GM20000 (cell line): Measurements from ENCODE around the gene FDXR.

ENCODE experiments used
- DNase-seq: peaks from one replicate; pipeline ENCODE4 v3.0.0; 2012; ENCODE audit warnings: low spot score
- TF ChIP-seq, protein P1 (sequence below): IDR thresholded peaks from 2 replicates; pipeline ENCODE4 v1.5.1; 2012; ENCODE audit warnings: mild to moderate bottlenecking, control low read depth; ENCODE audit errors: extremely low read depth, missing control alignments

The FDXR gene

DNA sequence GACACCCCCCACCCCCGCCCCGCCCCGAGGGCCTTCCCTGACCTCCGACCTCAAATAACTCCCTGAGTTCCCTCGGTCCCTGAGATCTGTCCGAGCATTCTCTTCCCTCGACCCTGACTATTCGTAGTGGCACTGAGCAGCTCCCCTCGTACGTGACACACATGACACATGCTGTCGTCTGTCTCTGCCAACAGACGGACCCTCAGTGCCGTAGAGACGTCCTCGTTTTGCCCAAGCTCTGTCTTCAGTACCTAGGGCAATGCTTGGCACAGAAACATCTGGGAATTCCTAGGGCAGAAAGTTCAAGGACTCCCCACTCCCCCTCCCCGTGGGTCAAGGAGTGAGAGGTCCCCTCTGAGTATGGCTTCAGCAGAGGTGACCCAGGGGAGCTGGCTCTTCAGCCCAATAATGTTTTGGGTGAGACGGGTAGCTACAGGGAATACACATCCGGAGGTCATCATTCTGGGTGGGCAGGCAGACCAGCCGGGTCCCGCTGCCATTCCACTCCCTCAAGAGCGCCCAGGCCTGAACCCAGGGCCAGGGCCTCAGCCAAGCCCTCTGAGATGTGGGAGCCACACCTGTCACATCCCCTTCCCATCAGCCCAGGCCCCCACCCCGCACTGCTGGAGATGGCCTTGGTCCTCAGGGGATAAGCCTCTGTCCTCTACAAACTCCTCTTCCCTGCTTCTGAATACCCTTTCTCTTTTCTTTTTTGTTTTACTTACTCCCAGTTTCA is 21.3 kb upstream of the FDXR start:
- no peak for DNase-seq
- TF ChIP-seq, protein P1, sequence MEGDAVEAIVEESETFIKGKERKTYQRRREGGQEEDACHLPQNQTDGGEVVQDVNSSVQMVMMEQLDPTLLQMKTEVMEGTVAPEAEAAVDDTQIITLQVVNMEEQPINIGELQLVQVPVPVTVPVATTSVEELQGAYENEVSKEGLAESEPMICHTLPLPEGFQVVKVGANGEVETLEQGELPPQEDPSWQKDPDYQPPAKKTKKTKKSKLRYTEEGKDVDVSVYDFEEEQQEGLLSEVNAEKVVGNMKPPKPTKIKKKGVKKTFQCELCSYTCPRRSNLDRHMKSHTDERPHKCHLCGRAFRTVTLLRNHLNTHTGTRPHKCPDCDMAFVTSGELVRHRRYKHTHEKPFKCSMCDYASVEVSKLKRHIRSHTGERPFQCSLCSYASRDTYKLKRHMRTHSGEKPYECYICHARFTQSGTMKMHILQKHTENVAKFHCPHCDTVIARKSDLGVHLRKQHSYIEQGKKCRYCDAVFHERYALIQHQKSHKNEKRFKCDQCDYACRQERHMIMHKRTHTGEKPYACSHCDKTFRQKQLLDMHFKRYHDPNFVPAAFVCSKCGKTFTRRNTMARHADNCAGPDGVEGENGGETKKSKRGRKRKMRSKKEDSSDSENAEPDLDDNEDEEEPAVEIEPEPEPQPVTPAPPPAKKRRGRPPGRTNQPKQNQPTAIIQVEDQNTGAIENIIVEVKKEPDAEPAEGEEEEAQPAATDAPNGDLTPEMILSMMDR = no peak

DNA sequence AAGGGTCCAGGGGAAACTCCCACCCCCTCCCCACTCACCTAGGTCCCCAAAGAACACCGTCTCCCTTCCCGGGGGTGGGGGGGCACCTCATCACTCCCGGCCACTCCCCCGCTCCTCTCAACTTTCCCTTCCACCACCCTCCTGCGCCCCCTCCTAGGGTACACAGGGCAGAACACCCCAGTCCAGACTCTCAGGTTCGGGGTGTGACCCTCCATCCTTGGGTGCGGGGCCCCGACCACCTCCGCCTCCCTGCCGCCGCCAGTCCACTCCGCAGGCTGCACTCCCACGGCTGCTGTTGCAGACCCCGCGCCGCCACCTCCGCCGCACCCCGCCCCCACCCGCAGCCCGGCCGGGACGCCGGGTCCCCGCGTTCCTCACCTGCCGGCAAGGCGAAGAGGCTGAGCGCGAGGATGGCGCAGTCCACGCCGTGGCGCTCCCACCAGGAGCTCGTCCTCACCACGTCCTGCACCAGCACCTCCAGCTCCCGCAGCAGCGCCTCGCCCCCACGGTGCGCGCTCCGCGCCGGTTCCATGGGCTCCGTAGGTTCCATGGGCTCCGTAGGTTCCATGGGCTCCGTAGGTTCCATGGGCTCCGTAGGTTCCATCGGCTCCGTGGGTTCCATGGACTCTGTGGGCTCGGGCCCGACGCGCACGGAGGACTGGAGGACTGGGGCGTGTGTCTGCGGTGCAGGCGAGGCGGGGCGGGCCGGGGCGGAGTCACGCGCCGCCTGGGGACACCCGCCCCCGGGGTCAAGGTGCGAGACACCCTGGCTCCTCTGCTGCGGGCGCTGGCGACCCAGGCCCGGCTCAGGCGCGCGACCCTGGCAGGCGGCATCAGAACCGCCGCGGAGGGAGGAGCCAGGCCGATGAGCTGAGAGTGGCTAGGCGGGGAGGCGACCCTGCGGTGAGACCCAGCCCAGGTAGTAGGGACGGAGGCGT is 20.4 kb upstream of the FDXR start, which contains the start of gene FADS6:
FADS6 (minus strand) TSS at position 660 of the 938 bp plus-strand sequence; CDS start at position 622, 38 bp downstream.
- TF ChIP-seq, protein P1 = no peak
- no peak for DNase-seq

DNA sequence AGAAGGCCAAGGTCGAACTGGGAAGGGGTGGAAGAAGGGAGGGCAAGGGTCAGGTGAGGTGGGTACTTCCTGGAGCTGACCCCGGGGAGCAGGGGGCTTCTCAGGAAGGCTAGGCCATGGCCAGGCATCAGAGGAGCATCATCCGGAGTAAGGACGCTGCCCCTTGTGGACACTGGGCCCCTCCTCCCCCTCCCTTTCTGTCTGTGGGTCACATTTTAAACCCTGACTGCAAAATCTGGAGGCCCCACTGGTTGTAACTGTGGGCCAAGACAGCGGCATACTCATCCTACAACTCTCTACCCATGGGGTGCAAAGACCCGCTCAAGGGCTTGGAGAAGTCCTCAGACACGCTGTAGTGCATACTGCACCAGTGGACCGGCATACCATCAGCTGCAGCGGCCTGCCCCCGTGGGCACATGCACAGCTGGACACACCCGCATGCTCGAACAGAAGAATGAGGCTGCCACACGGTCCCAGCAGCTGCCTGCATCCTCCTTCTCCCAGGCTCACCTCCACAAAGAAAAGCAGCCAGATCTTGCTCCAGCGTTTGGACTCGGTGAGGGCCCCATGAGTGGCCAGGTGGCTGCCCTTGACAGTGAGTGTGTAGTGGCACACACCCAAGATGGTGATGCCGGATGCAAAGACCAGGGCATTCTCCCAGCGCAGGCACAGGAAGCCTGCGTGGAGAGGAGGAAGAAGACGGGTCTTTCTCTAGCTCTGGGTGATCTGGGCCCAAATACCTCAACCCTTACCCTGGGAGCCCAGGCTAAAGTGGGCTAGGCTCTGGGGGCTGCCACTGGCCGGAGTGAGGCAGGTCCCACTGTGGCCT is 19.4 kb upstream of the FDXR start:
- TF ChIP-seq, protein P1 = no peak
- no peak for DNase-seq

DNA sequence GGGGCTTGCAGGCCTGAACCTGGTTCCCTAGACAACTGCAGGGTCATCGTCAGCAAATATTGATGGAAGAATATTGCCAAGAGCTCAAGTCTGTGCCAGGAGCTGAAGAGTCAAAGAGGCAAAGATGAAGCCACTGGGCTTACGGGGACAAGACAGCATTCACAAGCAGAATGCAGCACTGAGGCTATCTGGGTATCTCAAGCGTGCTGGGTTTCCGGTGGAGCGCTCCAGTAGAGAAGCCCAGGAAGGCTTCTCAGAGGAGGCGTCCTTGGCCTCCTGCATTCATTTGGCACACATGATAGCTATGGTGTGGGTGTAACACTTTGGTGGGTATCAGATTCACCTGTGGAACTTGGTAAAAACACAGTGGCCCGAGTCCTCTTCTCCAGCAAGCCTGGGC is 17.8 kb upstream of the FDXR start:
- TF ChIP-seq, protein P1 = no peak
- DNase-seq = no peak

DNA sequence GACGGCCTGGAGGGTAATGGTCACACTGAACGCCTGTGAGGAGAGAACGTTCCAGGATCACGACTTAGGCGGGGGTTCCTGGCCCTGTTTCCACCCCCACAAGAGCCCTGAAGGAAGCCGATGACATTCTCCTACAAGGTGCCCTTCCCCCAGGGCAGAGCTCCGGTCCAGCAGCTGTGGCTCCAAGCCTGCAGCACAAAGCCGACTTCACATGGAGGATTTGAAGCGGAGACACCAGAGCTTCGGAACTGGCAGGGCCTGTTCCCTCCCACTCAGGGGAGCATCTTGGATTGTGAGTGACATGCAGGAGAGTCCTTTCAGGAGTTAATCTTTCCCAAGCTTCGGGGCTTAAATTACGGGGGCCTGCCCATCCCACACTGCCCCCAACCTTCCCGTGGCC is 15.7 kb upstream of the FDXR start:
- DNase-seq = no peak
- TF ChIP-seq, protein P1 = no peak

DNA sequence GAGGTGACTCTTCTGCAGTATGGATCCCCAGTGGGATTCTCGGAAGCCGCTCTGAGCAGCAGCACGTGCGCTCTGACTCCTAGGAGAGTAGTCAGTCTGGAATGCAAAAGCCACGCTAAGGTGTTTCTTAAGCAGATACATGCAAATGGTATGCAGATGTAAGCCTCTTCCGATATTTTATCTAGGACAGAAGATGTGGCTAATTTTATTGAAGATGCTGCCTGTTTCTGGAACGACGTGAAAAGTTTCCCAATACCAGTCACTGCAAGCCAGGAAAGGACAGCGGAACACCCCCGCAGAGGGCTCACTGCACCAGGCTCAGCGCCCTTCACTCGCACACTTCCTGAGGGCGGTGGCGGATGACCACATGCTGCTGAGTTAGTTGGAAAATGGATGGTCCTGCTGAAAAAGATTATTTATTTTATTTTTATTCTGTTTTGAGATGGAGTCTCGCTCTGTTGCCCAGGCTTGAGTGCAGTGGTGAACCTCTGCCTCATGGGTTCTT is 10.5 kb upstream of the FDXR start:
- TF ChIP-seq, protein P1 = no peak
- DNase-seq = no peak
